ENCODE measurements around the gene UBA7.

- TF ChIP-seq, protein P1, sequence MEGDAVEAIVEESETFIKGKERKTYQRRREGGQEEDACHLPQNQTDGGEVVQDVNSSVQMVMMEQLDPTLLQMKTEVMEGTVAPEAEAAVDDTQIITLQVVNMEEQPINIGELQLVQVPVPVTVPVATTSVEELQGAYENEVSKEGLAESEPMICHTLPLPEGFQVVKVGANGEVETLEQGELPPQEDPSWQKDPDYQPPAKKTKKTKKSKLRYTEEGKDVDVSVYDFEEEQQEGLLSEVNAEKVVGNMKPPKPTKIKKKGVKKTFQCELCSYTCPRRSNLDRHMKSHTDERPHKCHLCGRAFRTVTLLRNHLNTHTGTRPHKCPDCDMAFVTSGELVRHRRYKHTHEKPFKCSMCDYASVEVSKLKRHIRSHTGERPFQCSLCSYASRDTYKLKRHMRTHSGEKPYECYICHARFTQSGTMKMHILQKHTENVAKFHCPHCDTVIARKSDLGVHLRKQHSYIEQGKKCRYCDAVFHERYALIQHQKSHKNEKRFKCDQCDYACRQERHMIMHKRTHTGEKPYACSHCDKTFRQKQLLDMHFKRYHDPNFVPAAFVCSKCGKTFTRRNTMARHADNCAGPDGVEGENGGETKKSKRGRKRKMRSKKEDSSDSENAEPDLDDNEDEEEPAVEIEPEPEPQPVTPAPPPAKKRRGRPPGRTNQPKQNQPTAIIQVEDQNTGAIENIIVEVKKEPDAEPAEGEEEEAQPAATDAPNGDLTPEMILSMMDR (conservative IDR thresholded peaks at IDR 0.05), result no peak
- no peak for TF ChIP-seq ZFX (IDR thresholded peaks at IDR 0.05)
Observed at GRCh38 chr3:49826016-49826415, 12.3 kb upstream of the UBA7 start.
